NB4 (cell line): Measurements from ENCODE around the gene CABP4.

Experiments
- CTCF ChIP-seq: IDR thresholded peaks from one replicate; pipeline ENCODE4 v1.5.1; 2012; ENCODE audit warnings: low read depth, low read length
- MAX ChIP-seq: IDR thresholded peaks from 2 replicates; pipeline ENCODE4 v1.6.1; 2011; ENCODE audit warnings: low read depth, low read length
- POLR2A ChIP-seq: IDR thresholded peaks from 2 replicates; pipeline ENCODE4 v1.6.1; 2011; ENCODE audit warnings: mild to moderate bottlenecking; ENCODE audit not compliant: insufficient read length; ENCODE audit errors: extremely low read depth

- TF ChIP-seq CTCF = no peak
- TF ChIP-seq POLR2A = peak; percentile 55
- peak; percentile 97 for TF ChIP-seq MAX
Measured at GRCh38 chr11:67482827-67483798, 28.0 kb downstream of the CABP4 start, which contains the start of gene AIP.
